ENCODE data around the gene EXOC6B.

DNA sequence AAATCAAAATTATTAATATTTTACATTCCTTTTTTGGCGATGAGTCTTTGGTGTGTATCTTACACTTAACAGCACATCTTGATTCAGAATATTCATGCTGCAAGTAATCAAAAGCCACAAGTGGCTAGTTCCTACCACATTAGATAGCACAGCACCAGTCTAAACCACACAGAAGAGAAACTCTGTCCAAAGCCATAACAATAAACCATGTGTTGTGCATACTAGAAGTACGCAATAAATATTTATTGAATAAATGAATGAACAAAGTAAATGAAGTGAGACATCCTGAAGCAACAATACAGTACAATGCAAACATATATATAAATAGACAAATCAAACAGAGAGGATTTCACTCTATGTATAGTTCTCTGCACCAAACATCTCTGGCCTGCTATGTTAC lies 287.3 kb downstream of the EXOC6B start:
- TF ChIP-seq, protein P1, sequence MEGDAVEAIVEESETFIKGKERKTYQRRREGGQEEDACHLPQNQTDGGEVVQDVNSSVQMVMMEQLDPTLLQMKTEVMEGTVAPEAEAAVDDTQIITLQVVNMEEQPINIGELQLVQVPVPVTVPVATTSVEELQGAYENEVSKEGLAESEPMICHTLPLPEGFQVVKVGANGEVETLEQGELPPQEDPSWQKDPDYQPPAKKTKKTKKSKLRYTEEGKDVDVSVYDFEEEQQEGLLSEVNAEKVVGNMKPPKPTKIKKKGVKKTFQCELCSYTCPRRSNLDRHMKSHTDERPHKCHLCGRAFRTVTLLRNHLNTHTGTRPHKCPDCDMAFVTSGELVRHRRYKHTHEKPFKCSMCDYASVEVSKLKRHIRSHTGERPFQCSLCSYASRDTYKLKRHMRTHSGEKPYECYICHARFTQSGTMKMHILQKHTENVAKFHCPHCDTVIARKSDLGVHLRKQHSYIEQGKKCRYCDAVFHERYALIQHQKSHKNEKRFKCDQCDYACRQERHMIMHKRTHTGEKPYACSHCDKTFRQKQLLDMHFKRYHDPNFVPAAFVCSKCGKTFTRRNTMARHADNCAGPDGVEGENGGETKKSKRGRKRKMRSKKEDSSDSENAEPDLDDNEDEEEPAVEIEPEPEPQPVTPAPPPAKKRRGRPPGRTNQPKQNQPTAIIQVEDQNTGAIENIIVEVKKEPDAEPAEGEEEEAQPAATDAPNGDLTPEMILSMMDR (IDR thresholded peaks at IDR 0.05) = no peak
- no peak for TF ChIP-seq POLR2A (IDR thresholded peaks at IDR 0.05)
